Activated CD4-positive, alpha-beta T cell treated with anti-CD3 and anti-CD28 coated beads for 36 hours (primary cell): ENCODE data around the gene BTBD6. TPM values are rescaled to one million over a fixed set of nuclear protein-coding genes. Genes with fewer than 3 reads are reported as not detected.

Experiments
- ATAC-seq: fragments of 200-7000 bp; cut with Tn5 transposase; one replicate; pipeline ENCODE4 v1.10.0; 2021; ENCODE audit warnings: mild to moderate bottlenecking, moderate library complexity
- CTCF ChIA-PET: fragments of 350-600 bp; sonication (Branson Sonifier 250); formaldehyde crosslinking; loops from one replicate; lab custom pipeline; 2021; ENCODE audit warnings: antibody characterized with exemption; lab: Charles Lee
- POLR2A ChIA-PET: fragments of 350-600 bp; sonication (Branson Sonifier 250); formaldehyde crosslinking; loops from one replicate; lab custom pipeline; 2021; ENCODE audit warnings: antibody characterized with exemption, inconsistent platforms; lab: Charles Lee
- DNase-seq: peaks from one replicate; pipeline ENCODE4 v3.0.0-alpha.2; 2020
- H3K27ac Mint-ChIP-seq: one replicate; pipeline ENCODE4 v1.8.0; 2021; ENCODE audit warnings: mixed read lengths
- H3K27me3 Mint-ChIP-seq: one replicate; pipeline ENCODE4 v1.8.0; 2021; ENCODE audit warnings: mixed read lengths
- H3K36me3 Mint-ChIP-seq: one replicate; pipeline ENCODE4 v1.8.0; 2021; ENCODE audit warnings: low read depth, mixed read lengths
- H3K4me1 Mint-ChIP-seq: one replicate; pipeline ENCODE4 v1.8.0; 2021; ENCODE audit warnings: mixed read lengths
- H3K4me3 Mint-ChIP-seq: one replicate; pipeline ENCODE4 v1.8.0; 2021; ENCODE audit warnings: mild to moderate bottlenecking, moderate library complexity, mixed read lengths
- H3K9me3 Mint-ChIP-seq: one replicate; pipeline ENCODE4 v1.8.0; 2021; ENCODE audit warnings: low read depth, mixed read lengths
- intact Hi-C, 2 experiments: fragments of 100-400 bp; cut with DNase I in 1 of 2; cut with micrococcal nuclease in 1 of 2; formaldehyde crosslinking; loops; one replicate each; pipeline versions ENCODE4 v1.14.2 to v1.15.1; 2022 to 2024; cut with DNase I, micrococcal nuclease
- total RNA-seq, 2 experiments: library from RNA; stranded (reverse); gene quantifications; one replicate each; pipeline ENCODE4 v1.2.3, GENCODE V29; 2021

The BTBD6 gene
- total RNA-seq, 2 experiments from 2014 or later: 18.9 to 23.2 TPM

DNA sequence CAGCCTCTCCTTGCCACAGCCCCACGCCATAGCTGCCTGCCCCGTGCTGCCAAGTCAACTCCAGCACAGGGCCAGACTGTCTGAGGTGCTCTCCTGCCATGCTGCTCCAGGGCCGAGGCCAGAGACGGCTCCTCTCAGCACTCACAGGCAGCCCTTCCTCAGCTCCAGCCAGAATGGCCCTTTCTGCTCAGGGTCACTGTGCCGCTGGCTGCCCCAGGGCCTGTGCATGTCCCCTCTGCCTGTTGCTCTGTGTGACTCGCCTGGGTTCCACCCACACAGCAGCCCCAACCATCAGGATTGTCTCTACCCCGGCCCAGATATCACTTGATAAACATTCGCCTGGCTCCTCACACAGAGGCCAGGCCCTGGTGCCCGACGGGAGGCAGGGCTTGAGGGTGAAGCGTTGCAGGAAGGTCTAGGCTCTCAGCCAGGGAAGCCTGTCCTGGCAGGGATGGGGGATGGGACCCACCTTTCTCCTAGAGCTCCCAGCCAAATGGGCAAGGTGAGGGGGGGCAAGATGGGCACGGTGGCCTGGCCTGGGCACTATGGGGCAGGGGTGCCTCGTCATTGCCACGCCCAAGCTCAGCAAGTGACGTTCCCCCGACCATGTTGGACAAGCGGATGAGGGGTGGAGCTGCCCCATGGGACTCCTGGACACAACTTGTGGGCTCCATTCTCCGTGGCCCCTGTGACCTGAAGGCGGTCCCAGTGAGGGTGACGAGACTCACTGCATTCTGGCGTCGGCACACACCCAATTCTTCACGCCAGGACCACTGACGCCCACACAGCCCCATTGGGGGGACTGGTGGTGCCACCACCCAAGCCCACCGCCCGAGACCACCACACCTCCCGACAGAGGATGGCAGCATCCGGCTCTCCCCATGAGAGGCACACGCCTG, 27.4 kb upstream of the BTBD6 start:
- Mint-ChIP-seq H3K4me3 (no peak overlapping the region), H3K36me3 (peaks cover 12% of the 10 kb centered on the region), H3K27ac (no peak overlapping the region), H3K9me3 (no peaks in the 10 kb centered on the region), H3K4me1 (no peaks in the 10 kb centered on the region), H3K27me3 (no peaks in the 10 kb centered on the region)
- no peak for DNase-seq
- ChIA-PET POLR2A (no interaction called here), CTCF (interaction anchor here (0.8 to 1.1 kb wide), 2 partner anchors 20 to 120 kb away, joined by 4 to 6 read pairs; no protein-coding TSS in a partner anchor)
- ATAC-seq: no peak
- intact Hi-C loops: no loop called here

DNA sequence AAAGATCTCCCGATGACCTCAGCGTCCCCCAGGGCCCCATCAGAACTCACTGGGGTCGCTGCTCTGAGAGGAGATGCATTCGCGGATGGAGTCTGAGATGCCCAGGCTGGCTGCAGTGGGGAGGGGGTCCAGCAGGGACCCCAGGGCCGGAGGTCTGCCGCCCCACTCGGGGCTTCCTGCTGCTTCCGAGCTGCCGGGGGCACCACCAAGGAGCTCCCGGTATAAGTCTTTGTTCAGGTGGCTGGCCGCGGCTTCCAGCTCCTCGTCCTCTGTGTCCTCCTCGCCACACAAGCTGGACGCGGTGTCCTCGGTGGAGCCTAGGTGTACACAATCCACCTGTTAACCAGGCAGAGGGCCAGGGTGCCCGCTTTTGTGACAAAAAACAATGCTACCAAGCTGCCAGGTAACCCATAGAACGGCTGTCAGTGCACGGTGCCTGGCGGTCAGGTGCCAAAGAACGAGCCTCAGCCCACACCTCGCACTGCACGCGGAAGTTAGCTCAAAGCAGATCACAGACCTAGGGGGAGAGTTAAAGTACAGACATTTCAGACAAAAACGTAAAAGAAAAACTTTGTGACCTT, 26.6 kb upstream of the BTBD6 start:
- no peak overlapping the region for H3K27ac Mint-ChIP-seq
- no peak for ATAC-seq
- intact Hi-C loops: no loop called here
- CTCF ChIA-PET: interaction anchor here (1.1 kb wide), 1 partner anchor 119 kb away, joined by 4 read pairs; no protein-coding TSS in a partner anchor
- H3K4me1 Mint-ChIP-seq: no peaks in the 10 kb centered on the region
- no peak for DNase-seq
- H3K27me3 Mint-ChIP-seq: no peaks in the 10 kb centered on the region
- H3K36me3 Mint-ChIP-seq: peaks cover 12% of the 10 kb centered on the region
- POLR2A ChIA-PET: no interaction called here
- H3K9me3 Mint-ChIP-seq: no peaks in the 10 kb centered on the region
- no peak overlapping the region for H3K4me3 Mint-ChIP-seq

GRCh38 chr14:105223260-105223659, 25.1 kb upstream of the BTBD6 start:
- ChIA-PET CTCF (no interaction called here), POLR2A (no interaction called here)
- intact Hi-C loops: no loop called here
- DNase-seq (no peak), ATAC-seq (no peak)
- Mint-ChIP-seq H3K27ac (no peak overlapping the region), H3K27me3 (no peaks in the 10 kb centered on the region), H3K4me3 (no peak overlapping the region), H3K9me3 (no peaks in the 10 kb centered on the region), H3K36me3 (peaks cover 12% of the 10 kb centered on the region), H3K4me1 (no peaks in the 10 kb centered on the region)

- Mint-ChIP-seq H3K9me3 (no peaks in the 10 kb centered on the region), H3K27me3 (no peaks in the 10 kb centered on the region), H3K27ac (no peak overlapping the region), H3K4me1 (no peaks in the 10 kb centered on the region), H3K36me3 (peaks cover 12% of the 10 kb centered on the region), H3K4me3 (no peak overlapping the region)
- intact Hi-C loops: no loop called here
- ATAC-seq (no peak), DNase-seq (no peak)
- CTCF ChIA-PET: no interaction called here
- POLR2A ChIA-PET: no interaction called here
Measured at GRCh38 chr14:105223770-105224544, 24.4 kb upstream of the BTBD6 start.

- intact Hi-C loops: no loop called here
- Mint-ChIP-seq H3K4me1 (no peaks in the 10 kb centered on the region), H3K27ac (peak overlapping the region; percentile 1), H3K9me3 (no peaks in the 10 kb centered on the region), H3K27me3 (no peaks in the 10 kb centered on the region), H3K4me3 (no peak overlapping the region), H3K36me3 (peaks cover 10% of the 10 kb centered on the region)
- ATAC-seq (no peak), DNase-seq (no peak)
- ChIA-PET CTCF (interaction anchor here (0.6 to 0.7 kb wide), 3 partner anchors 21 to 328 kb away, joined by 3 to 4 read pairs (median 3); no protein-coding TSS in a partner anchor), POLR2A (no interaction called here)
Measured at GRCh38 chr14:105224845-105225570, 23.3 kb upstream of the BTBD6 start.

- no peaks in the 10 kb centered on the region for H3K27me3 Mint-ChIP-seq
- H3K36me3 Mint-ChIP-seq: peaks cover 10% of the 10 kb centered on the region
- CTCF ChIA-PET: no interaction called here
Measured at GRCh38 chr14:105226198-105226597, 22.1 kb upstream of the BTBD6 start.

DNA sequence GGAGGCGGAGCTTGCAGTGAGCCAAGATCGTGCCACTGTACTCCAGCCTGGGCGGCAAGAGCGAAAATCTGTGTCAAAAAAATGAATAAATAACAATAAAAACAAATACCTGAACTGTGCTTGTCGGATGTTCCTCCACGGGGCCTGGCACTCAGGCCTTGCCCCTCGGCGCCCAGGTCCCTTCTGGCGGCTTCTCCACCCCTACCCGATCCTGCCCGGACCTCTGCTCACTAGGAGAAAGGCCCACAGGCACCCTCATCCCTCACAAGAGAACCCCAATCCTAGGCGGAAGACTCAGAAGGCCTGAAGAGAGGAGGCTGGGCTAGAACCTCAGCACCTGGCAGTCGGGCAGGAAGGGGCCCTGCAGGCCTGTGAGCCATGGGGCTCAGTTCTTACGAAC, 21.0 kb upstream of the BTBD6 start:
- DNase-seq (no peak), ATAC-seq (no peak)
- H3K4me1 Mint-ChIP-seq: no peaks in the 10 kb centered on the region
- no peak overlapping the region for H3K27ac Mint-ChIP-seq
- intact Hi-C loops: no loop called here
- H3K4me3 Mint-ChIP-seq: no peak overlapping the region
- H3K36me3 Mint-ChIP-seq: peaks cover 3% of the 10 kb centered on the region
- no peaks in the 10 kb centered on the region for H3K9me3 Mint-ChIP-seq
- ChIA-PET CTCF (no interaction called here), POLR2A (no interaction called here)
- no peaks in the 10 kb centered on the region for H3K27me3 Mint-ChIP-seq

More at GRCh38 chr14:105226198-105226597, 22.1 kb upstream of the BTBD6 start:
- no peak for ATAC-seq
- Mint-ChIP-seq H3K9me3 (no peaks in the 10 kb centered on the region), H3K4me3 (no peak overlapping the region), H3K4me1 (no peaks in the 10 kb centered on the region), H3K27ac (no peak overlapping the region)
- no peak for DNase-seq
- POLR2A ChIA-PET: no interaction called here
- intact Hi-C loops: no loop called here

DNA sequence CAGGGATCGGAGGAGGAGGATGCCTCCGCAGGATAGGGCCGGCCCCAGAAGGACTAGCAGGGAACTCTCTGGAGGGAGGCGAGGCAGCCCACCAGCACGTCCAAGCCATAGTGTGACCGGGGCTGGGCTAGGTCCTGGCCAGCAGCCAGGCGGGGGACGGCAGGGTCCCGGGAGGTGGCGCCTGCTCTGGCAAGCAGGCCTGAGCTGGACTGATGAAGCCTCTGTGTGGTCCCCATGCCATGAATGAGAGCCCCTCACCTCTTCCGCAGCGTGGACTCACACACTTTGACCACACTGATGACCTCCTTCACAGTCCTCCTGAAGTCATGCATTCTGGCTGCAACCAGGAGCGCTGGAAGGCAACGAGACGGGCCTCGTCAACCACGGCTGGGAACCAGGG, 19.8 kb upstream of the BTBD6 start:
- Mint-ChIP-seq H3K36me3 (no peaks in the 10 kb centered on the region), H3K4me3 (no peak overlapping the region), H3K27me3 (no peaks in the 10 kb centered on the region), H3K4me1 (no peaks in the 10 kb centered on the region), H3K9me3 (no peaks in the 10 kb centered on the region), H3K27ac (no peak overlapping the region)
- ChIA-PET POLR2A (no interaction called here), CTCF (no interaction called here)
- no peak for ATAC-seq
- no peak for DNase-seq
- intact Hi-C loops: no loop called here

DNA sequence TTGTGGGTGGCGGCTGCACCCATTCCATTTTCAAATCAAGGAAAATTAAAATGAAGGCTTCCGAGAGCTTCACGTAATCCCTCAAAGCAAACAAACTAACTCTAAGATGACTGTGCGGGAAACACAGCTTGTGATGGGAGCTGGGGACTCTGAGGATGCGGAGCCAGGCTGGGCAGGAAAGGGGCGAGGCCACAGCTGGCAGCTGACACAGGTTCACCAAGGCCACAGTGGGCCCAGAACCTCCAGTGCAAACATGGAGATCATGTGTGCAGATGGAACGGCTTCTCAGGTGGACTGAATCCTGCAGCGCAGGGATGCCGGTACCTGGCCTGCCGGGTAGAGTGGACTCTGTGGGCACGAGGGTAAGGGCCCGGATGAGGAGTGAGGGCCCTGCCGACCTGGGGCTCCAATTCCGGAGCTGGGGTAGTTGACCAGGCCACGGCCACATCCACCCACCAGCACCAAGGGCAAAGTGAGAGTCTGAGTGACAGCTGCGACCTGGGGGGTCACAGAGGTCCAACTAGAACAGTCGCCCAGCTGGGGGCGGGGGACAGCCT, 19.2 kb upstream of the BTBD6 start:
- ATAC-seq (no peak), DNase-seq (no peak)
- H3K9me3 Mint-ChIP-seq: no peaks in the 10 kb centered on the region
- ChIA-PET CTCF (no interaction called here), POLR2A (no interaction called here)
- H3K27ac Mint-ChIP-seq: no peak overlapping the region
- H3K4me1 Mint-ChIP-seq: no peaks in the 10 kb centered on the region
- H3K36me3 Mint-ChIP-seq: no peaks in the 10 kb centered on the region
- H3K27me3 Mint-ChIP-seq: no peaks in the 10 kb centered on the region
- intact Hi-C loops: no loop called here
- no peak overlapping the region for H3K4me3 Mint-ChIP-seq

DNA sequence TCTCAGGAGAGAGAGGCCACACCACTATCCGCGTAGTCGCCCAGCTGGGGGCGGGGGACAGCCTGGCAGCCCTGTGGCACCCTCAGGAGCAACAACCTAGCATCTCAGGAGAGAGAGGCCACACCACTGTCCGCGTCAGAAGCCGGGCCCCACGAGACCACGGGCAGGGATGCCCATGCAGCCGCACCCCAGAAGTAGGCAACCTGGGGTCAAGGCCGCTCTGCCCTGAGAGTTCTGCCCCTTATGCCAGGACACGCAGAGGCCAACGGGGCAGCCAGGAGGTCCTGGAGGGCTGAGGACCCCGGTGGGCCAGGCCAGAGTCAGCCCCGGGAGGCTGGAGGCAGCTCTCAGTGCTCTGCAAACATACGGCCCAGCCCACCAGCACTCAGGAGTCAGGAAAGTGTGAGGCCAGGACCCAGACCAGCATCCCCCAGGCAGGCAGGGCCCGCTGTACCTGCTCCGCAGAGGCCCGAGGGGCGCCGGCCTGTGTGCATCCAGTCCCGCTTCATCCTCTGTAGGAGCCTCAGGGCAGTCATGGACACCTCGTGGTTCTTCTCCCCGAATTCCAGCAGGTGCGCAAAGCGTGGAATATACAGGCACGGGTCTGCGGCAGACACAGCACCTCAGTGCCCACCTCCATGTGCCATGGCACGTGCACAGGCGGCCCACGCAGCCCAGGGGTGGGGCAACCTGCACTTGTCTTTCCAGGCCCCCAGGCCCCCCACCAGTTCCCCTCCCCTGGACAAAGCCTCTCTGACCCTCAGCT, 7.3 kb upstream of the BTBD6 start:
- intact Hi-C loops: loop anchor here in 1 of 2 experiments (10.0 kb wide), 1 partner anchor 76 kb away; the partner anchor contains the start of gene JAG2
- no peak for DNase-seq
- Mint-ChIP-seq H3K4me1 (peaks cover 5% of the 10 kb centered on the region), H3K27me3 (no peaks in the 10 kb centered on the region), H3K4me3 (no peak overlapping the region), H3K9me3 (no peaks in the 10 kb centered on the region), H3K36me3 (peaks cover 6% of the 10 kb centered on the region), H3K27ac (no peak overlapping the region)
- no peak for ATAC-seq
- POLR2A ChIA-PET: no interaction called here
- CTCF ChIA-PET: no interaction called here
